SK-N-SH (cell line): ENCODE measurements around the gene LMAN2. TPM values are rescaled to one million over a fixed set of nuclear protein-coding genes. Genes with fewer than 3 reads are reported as not detected.

Experiments used
- CTCF ChIA-PET: fragments of 300-600, 350-600 bp; formaldehyde crosslinking; extraction: SDS; loops from one replicate; lab custom pipeline; 2021; lab: Yijun Ruan, JAX
- POLR2A ChIA-PET: fragments of 350-600 bp; sonication (Branson Sonifier 250); formaldehyde crosslinking; extraction: SDS; loops from one replicate; lab custom pipeline; 2020; ENCODE audit warnings: antibody characterized with exemption, inconsistent platforms; lab: Yijun Ruan, JAX
- DNase-seq: peaks from one replicate; pipeline ENCODE4 v3.0.0; 2012
- H2AFZ ChIP-seq: fragments of 200-600 bp; sonication (generic); 2 replicates; pipeline ENCODE4 v1.8.1; 2016; ENCODE audit warnings: antibody characterized with exemption, mild to moderate bottlenecking, low read depth
- H3F3A ChIP-seq: fragments of 200-600 bp; sonication (generic); replicated peaks from 2 replicates; pipeline ENCODE3; 2016; ENCODE audit warnings: antibody characterized with exemption, mild to moderate bottlenecking; ENCODE audit not compliant: insufficient read depth
- H3K27ac ChIP-seq, 2 experiments: fragments of 200-500 bp in 1 of 2; fragments of 200-600 bp in 1 of 2; sonication (Bioruptor generic) in 1 of 2; sonication (generic), shearing (Covaris generic) in 1 of 2; 2 replicates each; pipeline versions ENCODE4 v1.5.1 to v1.6.1; 2014 to 2016; ENCODE audit warnings: low read depth in 2 of 2, inconsistent platforms in 1 of 2, low read length in 1 of 2, mild to moderate bottlenecking in 1 of 2, mixed read lengths in 1 of 2
- H3K27me3 ChIP-seq: fragments of 200-600 bp; sonication (generic), shearing (Covaris generic); 2 replicates; pipeline ENCODE4 v1.6.1; 2016; ENCODE audit warnings: mixed run types; ENCODE audit not compliant: insufficient read depth
- H3K36me3 ChIP-seq, 2 experiments: fragments of 200-500 bp in 1 of 2; fragments of 200-600 bp in 1 of 2; sonication (Bioruptor generic) in 1 of 2; sonication (generic) in 1 of 2; replicated peaks in 1 of 2; 2 replicates each; pipeline versions ENCODE3 to v1.5.1; 2014 to 2016; ENCODE audit warnings: low read length in 1 of 2, mild to moderate bottlenecking in 1 of 2; ENCODE audit not compliant: insufficient read depth in 2 of 2, control insufficient read depth in 1 of 2
- H3K4me1 ChIP-seq, 2 experiments: fragments of 200-500 bp in 1 of 2; fragments of 200-600 bp in 1 of 2; sonication (Bioruptor generic) in 1 of 2; sonication (generic), shearing (Covaris generic) in 1 of 2; 2 replicates each; pipeline versions ENCODE4 v1.5.1 to v1.6.1; 2014 to 2016; ENCODE audit warnings: low read depth in 1 of 2, low read length in 1 of 2, mixed run types in 1 of 2; ENCODE audit not compliant: insufficient read depth in 2 of 2, control insufficient read depth in 1 of 2
- H3K4me2 ChIP-seq: fragments of 200-600 bp; sonication (generic), shearing (Covaris generic); 2 replicates; pipeline ENCODE4 v1.6.1; 2017; ENCODE audit warnings: mixed run types
- H3K4me3 ChIP-seq, 2 experiments: fragments of 200-500 bp in 1 of 2; fragments of 200-600 bp in 1 of 2; sonication (Bioruptor generic) in 1 of 2; sonication (generic), shearing (Covaris generic) in 1 of 2; 2 replicates each; pipeline versions ENCODE4 v1.5.1 to v1.8.1; 2014 to 2016; ENCODE audit warnings: low read depth in 2 of 2, inconsistent platforms in 1 of 2, low read length in 1 of 2, mild to moderate bottlenecking in 1 of 2, mixed read lengths in 1 of 2, moderate library complexity in 1 of 2
- H3K79me2 ChIP-seq: fragments of 200-600 bp; sonication (generic); 2 replicates; pipeline ENCODE4 v1.8.1; 2017; ENCODE audit warnings: mild to moderate bottlenecking; ENCODE audit not compliant: insufficient read depth
- H3K9ac ChIP-seq: fragments of 200-600 bp; sonication (generic); 2 replicates; pipeline ENCODE4 v1.6.1; 2017; ENCODE audit warnings: mixed run types
- H3K9me2 ChIP-seq: fragments of 200-600 bp; sonication (generic); 2 replicates; pipeline ENCODE4 v1.6.1; 2017; ENCODE audit warnings: mixed run types
- H3K9me3 ChIP-seq: fragments of 200-600 bp; sonication (generic); 2 replicates; pipeline ENCODE4 v1.6.1; 2017; ENCODE audit warnings: mixed run types, mild to moderate bottlenecking, moderate library complexity
- H4K20me1 ChIP-seq: fragments of 200-600 bp; sonication (generic); 2 replicates; pipeline ENCODE4 v1.6.1; 2017; ENCODE audit warnings: mild to moderate bottlenecking, mixed run types; ENCODE audit not compliant: insufficient read depth
- CHD2 ChIP-seq: fragments of 150-350 bp; IDR thresholded peaks from 2 replicates; pipeline ENCODE4 v1.6.1; 2018; ENCODE audit warnings: low read length; ENCODE audit not compliant: partially characterized antibody
- EP300 ChIP-seq, 2 experiments: IDR thresholded peaks; 2 replicates each; pipeline versions ENCODE4 v1.4.0 to v1.6.1; 2012; ENCODE audit warnings: borderline replicate concordance in 1 of 2, low read depth in 1 of 2, low read length in 1 of 2
- EZH2phosphoT487 ChIP-seq: fragments of 200-600 bp; sonication (generic); IDR thresholded peaks from 2 replicates; pipeline ENCODE4 v1.6.1; 2017; ENCODE audit warnings: low read depth, mixed run types, mild to moderate bottlenecking, antibody characterized with exemption, moderate library complexity, borderline replicate concordance
- FOXM1 ChIP-seq: IDR thresholded peaks from 2 replicates; pipeline ENCODE4 v1.4.0; 2012; ENCODE audit warnings: low read depth, mild to moderate bottlenecking
- GABPA ChIP-seq: IDR thresholded peaks from 2 replicates; pipeline ENCODE4 v1.4.0; 2012; ENCODE audit warnings: low read depth, mild to moderate bottlenecking
- GATA2 ChIP-seq: sonication (generic); formaldehyde crosslinking; IDR thresholded peaks from 2 replicates; pipeline ENCODE4 v1.5.0; 2020; ENCODE audit warnings: mild to moderate bottlenecking, missing genetic modification reagents
- NFIC ChIP-seq: IDR thresholded peaks from 2 replicates; pipeline ENCODE4 v1.4.0; 2012; ENCODE audit warnings: borderline replicate concordance
- NRF1 ChIP-seq: IDR thresholded peaks from 2 replicates; pipeline ENCODE4 v1.6.1; 2012; ENCODE audit warnings: low read depth, mild to moderate bottlenecking, low read length
- RCOR1 ChIP-seq: fragments of 150-350 bp; IDR thresholded peaks from 2 replicates; pipeline ENCODE4 v1.6.1; 2017; ENCODE audit warnings: antibody characterized with exemption, low read length
- RFX5 ChIP-seq: IDR thresholded peaks from 2 replicates; pipeline ENCODE4 v1.6.1; 2012; ENCODE audit warnings: mild to moderate bottlenecking, improper control_type of control experiment, low read length
- RXRA ChIP-seq: IDR thresholded peaks from 2 replicates; pipeline ENCODE4 v1.4.0; 2012; ENCODE audit warnings: low read depth, mild to moderate bottlenecking, borderline replicate concordance
- TAF1 ChIP-seq: IDR thresholded peaks from 2 replicates; pipeline ENCODE4 v1.6.1; 2012; ENCODE audit warnings: low read depth, mild to moderate bottlenecking, low read length, moderate library complexity, borderline replicate concordance
- TCF12 ChIP-seq: IDR thresholded peaks from 2 replicates; pipeline ENCODE4 v1.4.0; 2012
- YY1 ChIP-seq: IDR thresholded peaks from 2 replicates; pipeline ENCODE4 v1.4.0; 2012; ENCODE audit warnings: low read depth, mild to moderate bottlenecking
- WGBS: methylation state at CpG from one replicate; pipeline ENCODE4 v1.1.6; 2017; ENCODE audit warnings: low lambda C conversion rate; 5-methylcytosine and 5-hydroxymethylcytosine counted together
- polyA plus RNA-seq, 3 experiments: library from polyadenylated mRNA; depleted of rRNA; stranded (reverse); fragments of >200 nt; gene quantifications; 2 replicates each; pipeline ENCODE4 v1.2.3, GENCODE V29; 2012
- TF ChIP-seq, protein P1 (sequence below): fragments of 150-350 bp; IDR thresholded peaks from 2 replicates; pipeline ENCODE4 v1.6.1; 2016; ENCODE audit warnings: mild to moderate bottlenecking, low read depth, low read length
- TF ChIP-seq, protein P2 (sequence below): IDR thresholded peaks from 2 replicates; pipeline ENCODE4; 2012
- TF ChIP-seq, protein P3 (sequence below): fragments of 200-600 bp; sonication (generic); IDR thresholded peaks from 2 replicates; pipeline ENCODE4 v1.6.1; 2017; ENCODE audit warnings: antibody characterized with exemption, mild to moderate bottlenecking, moderate library complexity
- TF ChIP-seq, protein P4 (sequence below): IDR thresholded peaks from 2 replicates; pipeline ENCODE4 v1.6.1; 2012; ENCODE audit warnings: mild to moderate bottlenecking, low read depth, low read length, moderate library complexity
- TF ChIP-seq, protein P5 (sequence below): IDR thresholded peaks from 2 replicates; pipeline ENCODE4 v1.4.0; 2012; ENCODE audit warnings: low read depth, borderline replicate concordance

LMAN2 gene
- polyA plus RNA-seq, 1 of the 3 experiments (the other 2 are of a cell fraction): 500 TPM

DNA sequence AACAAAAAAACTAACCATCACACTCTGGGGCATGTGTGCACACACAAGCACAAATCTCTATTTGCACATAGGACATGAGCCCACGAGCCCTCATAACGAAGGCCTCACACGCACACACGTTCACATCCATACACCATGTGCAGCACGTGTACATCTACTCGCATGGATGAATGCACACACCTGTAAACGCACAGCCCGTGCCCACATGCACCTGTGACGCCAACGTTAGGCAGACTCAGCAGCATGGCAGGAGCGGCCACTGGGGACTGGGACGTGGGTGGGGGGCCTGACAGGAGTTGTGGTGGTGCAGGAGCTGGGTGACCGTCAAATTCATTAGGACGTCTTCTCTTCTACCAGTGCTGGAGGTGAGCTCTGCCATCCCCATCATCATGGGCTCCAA, 35.9 kb upstream of the LMAN2 start:
- 80% methylated on average over 9 of the region's 14 CpGs for WGBS
- Histone ChIP-seq H4K20me1 (no peaks in the 10 kb centered on the region), H3K4me3 (no peak overlapping the region), H3K79me2 (no peaks in the 10 kb centered on the region), H3K9me3 (no peaks in the 10 kb centered on the region), H3K9me2 (no peaks in the 10 kb centered on the region), H3F3A (peaks cover 5% of the 10 kb centered on the region), H2AFZ (no peak overlapping the region), H3K4me1 (peaks cover 0 to 3% of the 10 kb centered on the region in 2 experiments; a peak in 1 of 4 replicates), H3K4me2 (no peak overlapping the region), H3K36me3 (no peaks in the 10 kb centered on the region), H3K27ac (no peak overlapping the region), H3K27me3 (no peaks in the 10 kb centered on the region), H3K9ac (no peak overlapping the region)
- no peak for DNase-seq
- CTCF ChIA-PET: interaction anchor here (0.8 to 14.2 kb wide), 8 partner anchors 9 to 115 kb away, joined by 3 to 318 read pairs (median 50); partner anchors contain the start of gene PRR7
- TF ChIP-seq, protein P1, sequence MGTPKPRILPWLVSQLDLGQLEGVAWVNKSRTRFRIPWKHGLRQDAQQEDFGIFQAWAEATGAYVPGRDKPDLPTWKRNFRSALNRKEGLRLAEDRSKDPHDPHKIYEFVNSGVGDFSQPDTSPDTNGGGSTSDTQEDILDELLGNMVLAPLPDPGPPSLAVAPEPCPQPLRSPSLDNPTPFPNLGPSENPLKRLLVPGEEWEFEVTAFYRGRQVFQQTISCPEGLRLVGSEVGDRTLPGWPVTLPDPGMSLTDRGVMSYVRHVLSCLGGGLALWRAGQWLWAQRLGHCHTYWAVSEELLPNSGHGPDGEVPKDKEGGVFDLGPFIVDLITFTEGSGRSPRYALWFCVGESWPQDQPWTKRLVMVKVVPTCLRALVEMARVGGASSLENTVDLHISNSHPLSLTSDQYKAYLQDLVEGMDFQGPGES: no peak
- TF ChIP-seq, protein P2, sequence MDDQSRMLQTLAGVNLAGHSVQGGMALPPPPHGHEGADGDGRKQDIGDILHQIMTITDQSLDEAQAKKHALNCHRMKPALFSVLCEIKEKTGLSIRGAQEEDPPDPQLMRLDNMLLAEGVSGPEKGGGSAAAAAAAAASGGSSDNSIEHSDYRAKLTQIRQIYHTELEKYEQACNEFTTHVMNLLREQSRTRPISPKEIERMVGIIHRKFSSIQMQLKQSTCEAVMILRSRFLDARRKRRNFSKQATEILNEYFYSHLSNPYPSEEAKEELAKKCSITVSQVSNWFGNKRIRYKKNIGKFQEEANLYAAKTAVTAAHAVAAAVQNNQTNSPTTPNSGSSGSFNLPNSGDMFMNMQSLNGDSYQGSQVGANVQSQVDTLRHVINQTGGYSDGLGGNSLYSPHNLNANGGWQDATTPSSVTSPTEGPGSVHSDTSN: no peak
- TF ChIP-seq FOXM1 (no peak), GABPA (no peak), EZH2phosphoT487 (no peak), GATA2 (no peak), YY1 (no peak), NFIC (no peak), RCOR1 (no peak), EP300 (IDR thresholded peaks at IDR 0.05; ENCODE audit: borderline replicate concordance in 1 of 2, low read depth in 1 of 2, low read length in 1 of 2) (no peak), RXRA (no peak), TCF12 (no peak), RFX5 (no peak), NRF1 (no peak), TAF1 (no peak), CHD2 (no peak)
- TF ChIP-seq, protein P3, sequence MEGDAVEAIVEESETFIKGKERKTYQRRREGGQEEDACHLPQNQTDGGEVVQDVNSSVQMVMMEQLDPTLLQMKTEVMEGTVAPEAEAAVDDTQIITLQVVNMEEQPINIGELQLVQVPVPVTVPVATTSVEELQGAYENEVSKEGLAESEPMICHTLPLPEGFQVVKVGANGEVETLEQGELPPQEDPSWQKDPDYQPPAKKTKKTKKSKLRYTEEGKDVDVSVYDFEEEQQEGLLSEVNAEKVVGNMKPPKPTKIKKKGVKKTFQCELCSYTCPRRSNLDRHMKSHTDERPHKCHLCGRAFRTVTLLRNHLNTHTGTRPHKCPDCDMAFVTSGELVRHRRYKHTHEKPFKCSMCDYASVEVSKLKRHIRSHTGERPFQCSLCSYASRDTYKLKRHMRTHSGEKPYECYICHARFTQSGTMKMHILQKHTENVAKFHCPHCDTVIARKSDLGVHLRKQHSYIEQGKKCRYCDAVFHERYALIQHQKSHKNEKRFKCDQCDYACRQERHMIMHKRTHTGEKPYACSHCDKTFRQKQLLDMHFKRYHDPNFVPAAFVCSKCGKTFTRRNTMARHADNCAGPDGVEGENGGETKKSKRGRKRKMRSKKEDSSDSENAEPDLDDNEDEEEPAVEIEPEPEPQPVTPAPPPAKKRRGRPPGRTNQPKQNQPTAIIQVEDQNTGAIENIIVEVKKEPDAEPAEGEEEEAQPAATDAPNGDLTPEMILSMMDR: no peak
- TF ChIP-seq, protein P4, sequence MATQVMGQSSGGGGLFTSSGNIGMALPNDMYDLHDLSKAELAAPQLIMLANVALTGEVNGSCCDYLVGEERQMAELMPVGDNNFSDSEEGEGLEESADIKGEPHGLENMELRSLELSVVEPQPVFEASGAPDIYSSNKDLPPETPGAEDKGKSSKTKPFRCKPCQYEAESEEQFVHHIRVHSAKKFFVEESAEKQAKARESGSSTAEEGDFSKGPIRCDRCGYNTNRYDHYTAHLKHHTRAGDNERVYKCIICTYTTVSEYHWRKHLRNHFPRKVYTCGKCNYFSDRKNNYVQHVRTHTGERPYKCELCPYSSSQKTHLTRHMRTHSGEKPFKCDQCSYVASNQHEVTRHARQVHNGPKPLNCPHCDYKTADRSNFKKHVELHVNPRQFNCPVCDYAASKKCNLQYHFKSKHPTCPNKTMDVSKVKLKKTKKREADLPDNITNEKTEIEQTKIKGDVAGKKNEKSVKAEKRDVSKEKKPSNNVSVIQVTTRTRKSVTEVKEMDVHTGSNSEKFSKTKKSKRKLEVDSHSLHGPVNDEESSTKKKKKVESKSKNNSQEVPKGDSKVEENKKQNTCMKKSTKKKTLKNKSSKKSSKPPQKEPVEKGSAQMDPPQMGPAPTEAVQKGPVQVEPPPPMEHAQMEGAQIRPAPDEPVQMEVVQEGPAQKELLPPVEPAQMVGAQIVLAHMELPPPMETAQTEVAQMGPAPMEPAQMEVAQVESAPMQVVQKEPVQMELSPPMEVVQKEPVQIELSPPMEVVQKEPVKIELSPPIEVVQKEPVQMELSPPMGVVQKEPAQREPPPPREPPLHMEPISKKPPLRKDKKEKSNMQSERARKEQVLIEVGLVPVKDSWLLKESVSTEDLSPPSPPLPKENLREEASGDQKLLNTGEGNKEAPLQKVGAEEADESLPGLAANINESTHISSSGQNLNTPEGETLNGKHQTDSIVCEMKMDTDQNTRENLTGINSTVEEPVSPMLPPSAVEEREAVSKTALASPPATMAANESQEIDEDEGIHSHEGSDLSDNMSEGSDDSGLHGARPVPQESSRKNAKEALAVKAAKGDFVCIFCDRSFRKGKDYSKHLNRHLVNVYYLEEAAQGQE: no peak
- TF ChIP-seq, protein P5, sequence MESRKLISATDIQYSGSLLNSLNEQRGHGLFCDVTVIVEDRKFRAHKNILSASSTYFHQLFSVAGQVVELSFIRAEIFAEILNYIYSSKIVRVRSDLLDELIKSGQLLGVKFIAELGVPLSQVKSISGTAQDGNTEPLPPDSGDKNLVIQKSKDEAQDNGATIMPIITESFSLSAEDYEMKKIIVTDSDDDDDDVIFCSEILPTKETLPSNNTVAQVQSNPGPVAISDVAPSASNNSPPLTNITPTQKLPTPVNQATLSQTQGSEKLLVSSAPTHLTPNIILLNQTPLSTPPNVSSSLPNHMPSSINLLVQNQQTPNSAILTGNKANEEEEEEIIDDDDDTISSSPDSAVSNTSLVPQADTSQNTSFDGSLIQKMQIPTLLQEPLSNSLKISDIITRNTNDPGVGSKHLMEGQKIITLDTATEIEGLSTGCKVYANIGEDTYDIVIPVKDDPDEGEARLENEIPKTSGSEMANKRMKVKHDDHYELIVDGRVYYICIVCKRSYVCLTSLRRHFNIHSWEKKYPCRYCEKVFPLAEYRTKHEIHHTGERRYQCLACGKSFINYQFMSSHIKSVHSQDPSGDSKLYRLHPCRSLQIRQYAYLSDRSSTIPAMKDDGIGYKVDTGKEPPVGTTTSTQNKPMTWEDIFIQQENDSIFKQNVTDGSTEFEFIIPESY: no peak
- TF ChIP-seq, all 33 proteins: peak for 0
- POLR2A ChIA-PET: no interaction called here
